ENCODE measurements around the gene MAP7.
"Not testable (repeated sequence)": the region's sequence is repeated elsewhere in the genome, so short reads cannot be mapped to it uniquely, and the experiment has no call there.

DNA sequence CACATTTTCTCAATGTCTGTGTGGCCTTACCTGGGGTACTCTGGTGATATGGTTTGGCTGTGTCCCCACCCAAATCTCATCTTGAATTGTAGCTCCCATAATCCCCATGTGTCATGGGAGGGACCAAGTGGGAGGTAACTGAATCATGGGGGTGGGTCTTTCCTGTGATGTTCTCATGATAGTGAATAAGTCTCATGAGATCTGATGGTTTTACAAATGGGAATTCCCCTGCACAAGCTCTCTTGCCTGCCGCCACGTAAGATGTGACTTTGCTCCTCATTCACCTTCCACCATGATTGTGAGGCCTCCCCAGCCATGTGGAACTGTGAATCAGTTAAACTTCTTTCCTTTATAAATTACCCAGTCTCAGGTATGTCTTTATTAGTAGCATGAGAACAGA lies 40.6 kb upstream of the MAP7 start:
- TF ChIP-seq, protein P1, sequence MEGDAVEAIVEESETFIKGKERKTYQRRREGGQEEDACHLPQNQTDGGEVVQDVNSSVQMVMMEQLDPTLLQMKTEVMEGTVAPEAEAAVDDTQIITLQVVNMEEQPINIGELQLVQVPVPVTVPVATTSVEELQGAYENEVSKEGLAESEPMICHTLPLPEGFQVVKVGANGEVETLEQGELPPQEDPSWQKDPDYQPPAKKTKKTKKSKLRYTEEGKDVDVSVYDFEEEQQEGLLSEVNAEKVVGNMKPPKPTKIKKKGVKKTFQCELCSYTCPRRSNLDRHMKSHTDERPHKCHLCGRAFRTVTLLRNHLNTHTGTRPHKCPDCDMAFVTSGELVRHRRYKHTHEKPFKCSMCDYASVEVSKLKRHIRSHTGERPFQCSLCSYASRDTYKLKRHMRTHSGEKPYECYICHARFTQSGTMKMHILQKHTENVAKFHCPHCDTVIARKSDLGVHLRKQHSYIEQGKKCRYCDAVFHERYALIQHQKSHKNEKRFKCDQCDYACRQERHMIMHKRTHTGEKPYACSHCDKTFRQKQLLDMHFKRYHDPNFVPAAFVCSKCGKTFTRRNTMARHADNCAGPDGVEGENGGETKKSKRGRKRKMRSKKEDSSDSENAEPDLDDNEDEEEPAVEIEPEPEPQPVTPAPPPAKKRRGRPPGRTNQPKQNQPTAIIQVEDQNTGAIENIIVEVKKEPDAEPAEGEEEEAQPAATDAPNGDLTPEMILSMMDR (conservative IDR thresholded peaks at IDR 0.05; ENCODE audit: low read length) = not testable (repeated sequence)
- not testable (repeated sequence) for TF ChIP-seq EZH2phosphoT487 (IDR thresholded peaks at IDR 0.05; ENCODE audit: borderline replicate concordance, low read depth, low read length)
